HTERT RPE-1 (cell line): Measurements from ENCODE around the gene P2RX3.
"Not testable (repeated sequence)": the region's sequence is repeated elsewhere in the genome, so short reads cannot be mapped to it uniquely, and the experiment has no call there.

Experiments
- in situ Hi-C: fragments of 300-500 bp; cut with MboI; formaldehyde crosslinking; loops from 4 replicates; pipeline ENCODE4 v1.14.3; 2020; ENCODE audit warnings: low sequenced_read_pairs

P2RX3 gene

GRCh38 chr11:57324154-57324885 lies 13.8 kb upstream of the P2RX3 start:
- in situ Hi-C loops, result no loop called here

GRCh38 chr11:57324886-57325734 lies 13.0 kb upstream of the P2RX3 start, which contains the start of gene TNKS1BP1:
TNKS1BP1 (minus strand) TSS chr11:57324952; CDS start chr11:57321885, 3,067 bp downstream.
- in situ Hi-C loops, result no loop called here

DNA sequence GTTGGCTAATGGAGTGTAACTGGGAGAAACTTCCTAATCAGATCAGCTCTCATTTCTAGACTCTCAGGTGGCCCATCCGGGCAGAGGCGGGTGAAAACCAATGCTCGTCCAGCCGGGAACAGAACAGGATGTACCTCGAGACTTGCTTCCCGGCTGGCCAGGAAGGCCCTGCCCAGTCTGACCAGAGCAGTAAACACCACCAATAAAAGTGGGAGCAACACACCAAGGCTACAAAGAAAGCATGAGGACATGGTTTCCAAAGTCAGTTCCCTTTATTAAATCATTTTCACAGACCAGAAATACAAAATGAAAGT lies 12.5 kb upstream of the P2RX3 start:
- in situ Hi-C loops, result no loop called here

DNA sequence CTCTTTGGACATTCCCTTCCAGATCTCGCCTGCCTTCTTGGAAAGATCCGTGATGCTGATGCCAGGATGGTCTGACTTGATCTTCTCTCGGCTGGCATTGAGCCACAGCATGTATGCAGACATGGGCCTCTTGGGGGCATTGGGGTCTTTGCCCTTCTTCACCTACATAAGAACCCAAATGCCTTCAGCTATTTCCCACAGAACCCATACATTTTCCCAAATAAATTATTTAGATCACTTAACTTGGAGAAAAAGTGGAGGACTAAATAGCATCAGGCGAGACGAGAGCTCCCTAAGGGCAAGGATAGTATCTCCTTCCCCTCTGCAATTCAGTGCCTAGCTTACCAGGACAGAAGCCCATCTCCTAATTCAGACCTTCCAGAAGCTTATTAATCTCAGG lies 10.4 kb upstream of the P2RX3 start:
- in situ Hi-C loops, result no loop called here

DNA sequence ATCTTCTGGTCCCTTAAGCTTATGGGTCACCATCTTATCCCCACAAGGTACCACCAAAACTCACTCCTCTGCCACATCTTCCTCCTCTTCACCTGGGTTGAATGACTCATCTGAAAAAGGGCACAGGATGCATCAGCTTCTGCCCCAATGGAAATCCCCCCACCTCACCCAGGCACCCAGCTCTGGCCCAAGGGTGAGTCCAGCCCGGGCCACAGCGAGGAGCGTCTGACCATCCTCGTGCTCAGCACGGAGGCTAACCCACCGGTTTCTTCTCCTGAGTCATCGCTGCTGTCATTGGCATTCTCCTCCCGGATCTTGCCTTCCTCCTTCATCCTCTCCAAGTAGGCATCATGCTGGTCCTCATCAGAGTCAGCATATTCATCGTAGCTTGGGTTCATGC lies 8.1 kb upstream of the P2RX3 start:
- in situ Hi-C loops, result no loop called here

DNA sequence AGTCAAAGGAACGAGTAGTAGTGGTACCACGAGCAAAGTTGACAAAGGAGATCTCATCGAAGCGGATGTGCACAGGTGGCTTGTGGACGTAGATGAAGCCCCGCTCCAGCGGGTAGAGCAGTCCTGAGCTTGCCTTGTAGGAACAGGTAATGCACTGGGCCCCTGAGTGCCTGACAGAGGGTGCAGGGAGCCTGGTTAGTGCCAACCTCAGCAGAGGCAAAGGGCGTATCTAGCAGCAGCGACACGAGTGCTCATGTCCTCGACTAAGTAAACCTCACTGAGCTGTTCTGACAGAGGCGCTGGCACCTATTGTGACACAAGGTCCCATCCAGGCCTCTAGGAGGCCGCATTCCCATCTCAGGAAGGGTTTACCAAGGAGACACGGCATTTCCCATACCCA lies 6.4 kb upstream of the P2RX3 start:
- in situ Hi-C loops, result no loop called here

DNA sequence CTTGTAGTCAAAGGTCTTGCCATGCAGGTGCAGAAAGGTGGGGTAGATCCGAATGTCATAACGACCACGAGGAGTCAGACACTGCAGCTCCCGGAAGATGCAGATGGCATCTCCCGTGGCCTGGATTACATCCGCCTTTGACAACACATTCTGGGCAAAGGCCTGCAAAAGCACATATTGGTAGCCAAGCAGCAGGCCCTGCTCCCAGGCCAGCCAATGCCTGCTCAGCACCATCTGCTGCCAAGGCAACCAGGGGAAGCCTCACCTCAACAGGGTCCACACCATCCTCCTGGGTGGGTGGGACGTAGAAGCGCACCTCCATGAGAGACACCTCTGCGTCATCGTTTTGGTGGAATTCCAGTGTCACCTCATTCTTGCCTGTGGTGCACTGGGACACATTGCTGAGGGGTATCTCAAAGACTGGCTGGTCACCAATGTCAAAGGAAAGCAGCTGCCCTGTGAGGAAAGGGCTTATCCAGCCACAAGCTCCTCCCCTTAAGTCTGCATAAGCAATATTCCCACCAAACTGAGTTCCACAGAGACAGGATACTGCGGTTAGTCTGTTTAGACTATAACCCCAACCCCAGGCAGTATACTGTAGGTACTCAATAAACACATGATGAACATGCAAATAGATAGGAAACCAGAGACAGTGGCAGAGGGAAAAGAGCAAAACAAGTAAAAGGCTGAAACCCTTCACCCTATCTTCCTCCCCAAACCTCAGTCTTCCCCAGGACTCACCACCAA lies 5.3 kb upstream of the P2RX3 start:
- in situ Hi-C loops, result no loop called here

- in situ Hi-C loops, result no loop called here
These were observed 3.2 kb upstream of the P2RX3 start for GRCh38 chr11:57335023-57335342.

GRCh38 chr11:57335343-57336110 lies 2.6 kb upstream of the P2RX3 start, which contains the start of gene SSRP1:
SSRP1 (minus strand) TSS chr11:57335892; CDS start chr11:57335121, 771 bp downstream.
- in situ Hi-C loops, result no loop called here

DNA sequence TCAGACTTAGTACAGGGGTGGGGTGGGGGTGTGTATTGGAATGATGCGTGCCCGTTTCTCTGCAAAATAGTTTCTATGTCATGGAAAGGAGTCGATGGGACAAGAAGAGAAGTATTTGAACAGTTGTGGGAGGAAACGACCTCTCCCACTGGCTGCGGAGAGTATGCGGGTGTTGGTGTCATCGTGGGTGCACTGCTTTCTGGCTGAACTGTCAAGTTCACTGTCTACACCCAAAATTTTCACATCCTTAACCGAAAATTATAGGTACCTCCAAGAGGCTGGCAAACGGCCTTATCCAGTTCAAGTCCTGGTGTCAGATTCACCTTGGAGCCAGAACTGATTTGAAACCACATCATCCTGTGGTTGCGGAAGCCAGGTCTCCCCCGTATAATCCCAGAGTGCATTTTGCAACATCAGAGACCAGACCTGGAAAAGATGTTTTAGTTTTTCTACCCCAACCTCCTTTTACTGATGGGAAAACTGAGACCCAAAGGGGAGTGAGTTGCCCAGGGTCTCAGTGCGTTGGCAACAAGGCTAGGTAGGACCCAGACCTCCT lies 2.0 kb upstream of the P2RX3 start:
- in situ Hi-C loops, result no loop called here

GRCh38 chr11:57336856-57337255 lies 1.3 kb upstream of the P2RX3 start:
- in situ Hi-C loops, result not testable (repeated sequence)

DNA sequence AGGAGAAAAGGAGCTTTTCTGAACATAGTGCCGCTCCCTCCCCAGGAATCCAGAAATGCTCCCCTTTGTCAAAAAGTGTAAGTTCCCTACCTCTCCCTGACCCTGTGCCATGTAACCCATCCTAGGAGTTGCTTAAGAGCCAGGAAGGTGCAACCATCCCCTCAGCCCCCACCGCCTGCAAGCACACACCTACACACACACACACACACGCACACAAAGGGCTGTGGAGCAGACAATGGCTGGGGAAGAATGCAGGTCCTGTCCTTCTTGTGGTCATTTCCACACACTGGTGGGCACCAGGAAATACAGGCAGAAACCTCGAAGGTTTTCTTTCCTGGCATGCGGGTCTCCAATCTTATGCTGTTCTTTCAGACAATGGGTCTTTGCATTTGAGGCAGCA lies 1.2 kb downstream of the P2RX3 start:
- in situ Hi-C loops, result no loop called here

GRCh38 chr11:57340039-57340615 lies 2.0 kb downstream of the P2RX3 start:
- in situ Hi-C loops, result no loop called here

DNA sequence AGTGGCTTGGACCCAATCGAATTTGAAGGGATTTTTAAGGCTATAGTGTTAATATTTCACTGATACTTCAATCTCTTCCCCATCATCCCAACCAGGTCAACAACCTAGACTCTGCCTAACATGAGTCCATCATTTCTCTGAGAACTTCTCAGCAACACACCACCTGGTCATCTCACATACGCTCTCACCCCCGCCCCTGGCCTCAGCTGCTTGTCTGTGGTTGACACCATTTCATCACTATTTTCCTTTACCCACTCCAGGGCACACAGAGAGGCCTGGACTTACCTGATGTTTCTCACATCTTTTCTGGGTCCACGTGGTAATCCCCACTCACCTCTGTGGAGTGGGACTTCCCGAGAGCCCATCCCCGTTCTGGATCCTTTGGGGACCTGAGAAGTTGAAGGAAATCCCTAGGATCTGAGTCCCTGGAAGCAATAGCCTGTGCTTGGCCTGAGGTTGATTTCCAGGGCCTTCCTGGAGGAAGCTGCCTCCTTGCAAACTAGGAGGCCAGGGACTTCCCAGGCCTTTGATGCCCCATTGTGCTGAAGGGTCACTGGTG lies 3.2 kb downstream of the P2RX3 start:
- in situ Hi-C loops, result no loop called here

GRCh38 chr11:57342702-57343101 lies 4.5 kb downstream of the P2RX3 start:
- in situ Hi-C loops, result no loop called here

DNA sequence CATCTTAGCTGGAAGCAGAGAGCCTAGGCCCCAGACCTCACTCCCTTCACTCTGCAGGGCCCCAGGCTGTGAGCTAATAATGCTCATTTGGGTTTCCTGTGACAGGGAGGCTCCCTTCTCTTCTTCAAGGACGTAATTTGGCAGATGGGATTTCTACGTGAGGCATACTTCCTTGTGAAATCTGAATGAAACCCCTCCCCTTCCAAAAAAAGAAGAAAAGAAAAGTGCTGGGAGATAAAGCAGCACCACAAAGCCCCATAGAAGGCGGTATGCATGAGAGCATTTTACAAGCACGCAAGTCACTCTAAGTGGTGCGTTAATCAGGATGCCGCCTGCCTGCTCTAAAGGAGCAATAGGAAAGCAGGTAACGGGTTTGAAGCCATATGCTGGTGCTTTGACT lies 5.7 kb downstream of the P2RX3 start:
- in situ Hi-C loops, result no loop called here

GRCh38 chr11:57344826-57345225 lies 6.7 kb downstream of the P2RX3 start:
- in situ Hi-C loops, result no loop called here

DNA sequence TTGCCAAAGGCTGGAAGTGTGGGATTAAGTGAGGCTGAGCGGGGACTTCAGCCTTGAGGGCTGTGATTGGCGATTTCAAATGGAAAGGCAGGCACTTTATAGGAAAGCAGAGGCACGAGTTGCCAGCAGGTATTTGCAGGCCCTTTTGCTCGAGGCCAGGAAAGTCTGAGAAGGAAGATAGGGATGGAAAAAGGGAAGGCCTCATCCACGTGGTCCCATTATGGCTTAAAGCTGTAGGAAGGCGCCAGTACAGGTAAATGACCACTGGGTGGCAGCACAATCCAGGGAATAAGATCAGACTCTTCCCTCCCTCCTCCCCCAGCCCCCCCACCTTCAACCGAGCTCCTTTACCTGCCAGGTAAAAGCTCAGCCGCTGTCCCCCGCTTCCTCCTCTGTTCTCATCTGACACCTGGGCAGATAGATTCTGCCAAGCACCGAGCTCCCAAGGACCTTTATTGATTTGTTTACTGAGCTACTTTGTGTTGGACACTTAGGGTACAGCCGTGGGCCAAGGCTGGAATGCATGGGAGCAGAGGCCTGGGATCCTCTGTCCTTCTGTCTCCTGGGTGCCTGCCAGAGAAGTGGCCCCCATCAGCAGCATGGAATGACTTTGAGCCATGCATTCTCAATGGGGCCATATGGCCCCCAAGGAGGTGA lies 7.5 kb downstream of the P2RX3 start:
- in situ Hi-C loops, result no loop called here

GRCh38 chr11:57347336-57347735 lies 9.2 kb downstream of the P2RX3 start:
- in situ Hi-C loops, result no loop called here
